Femur (tissue), 1 donor: ENCODE data around the gene SYNPO2.
"Not testable (repeated sequence)": the region's sequence is repeated elsewhere in the genome, so short reads cannot be mapped to it uniquely, and the experiment has no call there.

Experiments
- DNase-seq: peaks from one replicate; pipeline ENCODE4 v3.0.0-alpha.2; 2017

Gene SYNPO2

DNA sequence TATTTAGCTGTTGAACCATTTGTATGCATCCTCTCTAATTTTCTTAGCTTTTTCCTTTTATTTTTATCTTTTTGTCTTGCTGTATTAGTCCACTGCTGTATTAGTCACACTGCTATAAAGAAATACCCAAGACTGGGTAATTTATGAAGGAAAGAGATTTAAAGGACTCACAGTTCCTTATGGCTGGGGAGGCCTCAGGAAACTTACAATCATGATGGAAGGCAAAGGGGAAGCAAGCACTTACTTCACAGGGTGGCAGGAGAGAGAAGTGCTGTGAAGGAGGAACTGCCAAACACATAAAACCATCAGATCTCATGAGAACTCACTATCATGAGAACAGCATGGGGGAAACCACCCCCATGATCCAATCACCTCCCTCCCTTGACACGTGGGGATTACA, 114.3 kb downstream of the SYNPO2 start:
- not testable (repeated sequence) for DNase-seq

DNA sequence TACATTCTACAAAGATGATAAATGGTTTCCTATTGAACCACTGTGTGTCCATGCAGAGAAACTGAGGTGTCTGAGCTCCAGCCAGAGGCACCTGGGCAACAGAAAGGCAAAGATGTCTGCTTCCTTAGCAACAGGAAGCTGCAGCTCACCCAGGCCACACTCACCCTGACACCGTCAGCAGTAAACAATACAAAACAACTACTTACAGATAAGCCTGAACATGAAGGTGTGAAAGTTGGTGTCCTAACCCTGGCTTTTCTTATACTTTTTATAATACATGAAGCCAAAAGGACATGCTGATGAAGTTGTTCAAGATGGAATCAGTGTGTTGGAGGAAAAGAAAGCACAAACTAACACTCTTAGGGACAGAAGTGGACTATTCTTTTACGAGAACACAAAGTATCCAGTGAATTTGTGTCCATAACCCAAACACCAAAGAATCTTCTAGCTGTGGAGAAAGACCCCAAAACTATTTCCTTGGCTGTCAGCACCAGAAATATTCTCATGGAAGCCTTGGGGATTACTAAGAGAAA, 117.3 kb downstream of the SYNPO2 start:
- DNase-seq, result no peak

DNA sequence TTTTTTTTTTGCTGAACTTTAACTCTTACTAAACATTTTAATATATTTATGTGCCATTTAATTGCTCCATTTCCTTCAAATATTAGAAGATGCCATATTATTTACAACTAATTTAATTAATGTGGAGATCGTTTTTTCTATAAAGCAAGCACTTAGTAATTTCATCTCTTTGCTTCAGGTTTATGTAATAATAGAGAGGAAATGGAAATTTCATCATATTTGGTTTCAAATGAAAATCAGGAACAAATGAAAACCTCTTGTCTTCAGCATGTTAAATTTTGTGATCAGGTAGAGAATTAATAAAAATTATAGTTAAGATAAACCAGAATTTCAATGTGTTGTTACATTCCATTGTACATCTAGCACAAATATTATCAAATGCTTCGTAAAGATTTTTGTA, 120.1 kb downstream of the SYNPO2 start:
- no peak for DNase-seq

DNA sequence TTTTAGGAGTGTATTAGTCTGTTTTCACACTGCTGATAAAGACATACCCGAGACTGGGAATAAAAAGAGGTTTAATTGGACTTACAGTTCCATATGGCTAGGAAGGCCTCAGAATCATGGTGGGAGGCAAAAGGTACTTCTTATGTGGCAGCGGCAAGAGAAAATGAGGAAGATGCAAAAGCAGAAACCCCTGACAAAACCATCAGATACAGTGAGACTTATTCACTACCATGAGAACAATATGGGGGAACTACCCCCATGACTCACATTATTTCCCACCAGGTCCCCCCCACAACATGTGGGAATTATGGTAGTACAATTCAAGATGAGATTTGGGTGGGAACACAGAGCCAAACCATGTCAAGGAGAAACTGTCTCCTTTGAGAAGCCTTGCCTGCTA, 121.6 kb downstream of the SYNPO2 start:
- not testable (repeated sequence) for DNase-seq

DNA sequence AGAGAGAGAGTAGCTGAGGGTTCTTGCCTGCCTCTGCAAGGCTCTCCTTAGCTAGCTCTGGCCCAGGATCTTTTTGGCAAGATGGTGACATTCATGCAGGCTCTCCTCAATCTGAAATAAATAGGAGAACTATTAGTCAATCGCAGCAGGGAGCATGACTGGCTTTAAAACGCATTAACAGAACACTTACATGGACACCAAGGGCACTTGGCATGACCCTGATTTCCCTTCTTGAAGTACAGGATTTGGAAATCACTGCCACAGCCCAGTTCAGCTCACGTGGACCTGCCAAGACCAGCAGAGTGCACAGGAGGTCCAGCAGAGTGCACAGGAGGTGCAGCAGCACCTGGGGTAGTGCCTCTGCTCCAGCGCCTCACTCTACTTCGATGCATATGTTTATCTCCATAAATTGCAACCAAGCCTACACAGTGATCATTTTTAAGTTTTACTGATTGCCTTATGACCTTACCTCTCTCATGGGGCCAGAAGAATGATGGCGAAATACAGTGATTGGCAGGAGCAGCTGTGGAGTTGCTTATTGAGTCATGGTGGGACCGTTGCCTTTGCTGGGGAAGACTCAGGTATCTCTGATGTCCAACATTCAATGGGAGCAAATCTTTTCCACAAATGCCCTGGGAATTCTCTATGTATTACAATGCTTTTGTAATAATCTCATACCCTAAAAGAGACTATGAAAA, 122.4 kb downstream of the SYNPO2 start:
- DNase-seq, result no peak

DNA sequence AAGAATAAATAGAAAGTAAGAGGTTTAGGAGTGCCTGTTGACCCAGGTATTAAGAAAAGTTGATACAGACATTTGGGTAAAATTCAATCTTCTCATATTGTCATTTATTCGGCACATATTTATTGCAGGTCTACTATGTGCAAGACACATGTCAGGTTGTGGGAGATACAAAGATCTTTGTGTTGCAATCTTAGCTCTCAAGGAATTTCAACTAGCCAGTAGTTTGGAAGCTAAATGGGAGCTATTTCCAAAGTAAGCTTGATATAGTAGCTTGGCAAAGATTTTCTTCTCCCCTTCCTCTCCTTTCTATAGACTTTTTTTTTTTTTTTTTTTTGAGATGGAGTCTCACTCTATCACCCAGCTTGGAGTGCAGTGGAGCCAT, 122.9 kb downstream of the SYNPO2 start:
- no peak for DNase-seq

DNA sequence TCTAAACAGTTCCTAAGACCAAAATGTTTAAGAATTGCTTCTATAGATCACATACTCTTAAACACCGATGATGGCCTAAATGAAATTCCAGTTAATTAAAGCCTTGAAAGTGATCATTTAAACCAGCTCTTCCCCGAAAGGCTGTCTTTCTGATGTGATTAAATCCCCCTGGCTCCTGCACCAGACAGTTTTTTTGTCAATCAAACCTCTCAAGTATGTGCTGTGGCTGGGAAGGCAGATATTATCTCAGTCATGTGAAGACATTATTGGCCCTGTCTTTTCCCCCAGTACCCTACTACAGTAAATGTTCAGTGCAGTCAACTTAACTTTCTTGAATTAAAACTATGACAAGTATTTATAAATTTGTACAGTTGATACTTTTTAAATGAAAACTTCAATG, 126.0 kb downstream of the SYNPO2 start:
- DNase-seq, result no peak

DNA sequence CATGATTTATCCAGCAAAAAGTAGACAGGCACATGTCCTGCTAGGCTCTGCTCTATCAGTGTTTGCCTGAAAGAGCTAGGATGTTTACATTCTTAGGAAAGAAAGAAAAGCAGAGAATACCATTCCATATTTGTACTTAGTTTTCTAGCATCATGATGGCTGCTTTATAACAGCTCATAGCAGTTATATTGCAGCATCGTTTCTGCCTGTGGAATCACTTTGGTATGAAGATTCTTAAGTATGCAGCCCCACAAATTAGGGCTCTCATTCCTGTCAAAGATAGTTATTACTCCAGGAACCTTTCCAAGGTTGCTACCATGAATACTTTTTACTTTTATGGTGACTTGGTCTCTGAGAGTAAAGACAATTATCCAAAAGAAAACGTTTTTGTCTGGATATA, 128.0 kb downstream of the SYNPO2 start:
- no peak for DNase-seq

DNA sequence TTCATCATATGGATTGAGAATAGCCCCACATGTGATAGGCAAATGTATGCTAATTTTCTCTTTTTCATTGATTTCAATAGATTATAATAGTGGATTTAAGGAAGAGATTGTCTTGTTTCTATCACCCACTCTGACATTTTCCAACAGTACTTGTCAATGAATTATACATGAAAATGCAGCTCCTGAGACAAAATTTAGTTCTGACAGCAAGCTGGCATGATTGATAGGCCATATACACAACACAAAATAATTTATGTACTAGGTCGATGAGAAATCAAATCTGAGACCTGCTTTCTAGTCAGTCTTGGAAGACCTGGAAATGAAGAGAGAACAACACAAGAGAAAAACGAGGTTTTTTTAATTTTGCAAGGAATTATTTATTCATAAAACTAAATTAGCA, 129.0 kb downstream of the SYNPO2 start:
- no peak for DNase-seq

DNA sequence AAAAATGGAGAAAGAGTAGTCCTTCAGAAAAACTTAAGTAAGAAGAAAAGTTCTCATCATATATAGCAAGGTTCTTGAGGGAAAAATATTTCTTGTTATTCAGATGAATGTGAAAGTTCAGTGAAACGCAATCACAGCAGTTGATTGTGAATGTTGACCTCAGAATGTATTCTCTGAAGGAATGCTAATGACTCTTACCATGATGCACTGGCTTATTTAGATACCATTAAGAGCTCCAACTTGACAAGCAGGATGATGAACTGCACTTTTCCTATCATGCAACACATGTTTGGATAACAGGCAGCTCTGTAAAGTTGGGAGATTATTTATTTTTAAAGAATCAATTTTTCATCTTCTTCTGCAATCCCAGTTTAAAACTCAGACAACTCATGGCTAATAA, 131.5 kb downstream of the SYNPO2 start:
- no peak for DNase-seq

DNA sequence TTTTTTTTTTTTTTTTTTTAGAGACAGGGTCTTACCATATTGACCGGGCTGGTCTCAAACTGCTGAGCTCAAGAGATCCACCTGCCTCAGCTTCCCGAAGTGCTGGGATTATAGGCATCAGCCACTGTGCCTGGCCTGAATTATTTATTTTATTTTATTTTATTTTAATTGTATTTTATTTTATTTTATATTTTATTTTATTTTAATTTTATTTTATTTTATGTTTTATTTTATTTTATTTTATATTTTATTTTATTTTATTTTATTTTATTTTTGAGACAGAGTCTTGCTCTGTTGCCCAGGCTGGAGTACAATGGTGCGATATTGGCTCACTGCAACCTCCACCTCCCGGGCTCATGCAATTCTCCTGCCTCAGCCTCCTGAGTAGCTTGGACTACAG, 133.9 kb downstream of the SYNPO2 start:
- DNase-seq, result not testable (repeated sequence)

DNA sequence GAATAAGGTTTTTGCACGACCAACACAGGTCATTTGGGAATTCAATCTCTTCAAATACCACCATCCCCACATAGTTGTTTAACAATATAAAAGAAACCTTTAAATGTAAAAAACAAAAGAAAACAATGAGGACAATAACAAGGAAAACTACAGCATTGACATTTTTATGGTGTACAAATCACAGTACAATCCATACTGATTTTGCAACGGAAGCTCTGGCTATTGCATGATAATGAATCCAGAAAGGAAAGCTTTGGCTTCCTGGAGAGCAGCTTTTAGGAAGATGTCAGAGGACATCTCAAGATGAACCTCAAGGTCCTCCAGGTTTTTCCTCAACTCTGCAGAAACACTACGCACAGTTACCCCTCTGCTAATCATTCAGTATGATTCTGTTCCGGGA, 135.4 kb downstream of the SYNPO2 start:
- no peak for DNase-seq

DNA sequence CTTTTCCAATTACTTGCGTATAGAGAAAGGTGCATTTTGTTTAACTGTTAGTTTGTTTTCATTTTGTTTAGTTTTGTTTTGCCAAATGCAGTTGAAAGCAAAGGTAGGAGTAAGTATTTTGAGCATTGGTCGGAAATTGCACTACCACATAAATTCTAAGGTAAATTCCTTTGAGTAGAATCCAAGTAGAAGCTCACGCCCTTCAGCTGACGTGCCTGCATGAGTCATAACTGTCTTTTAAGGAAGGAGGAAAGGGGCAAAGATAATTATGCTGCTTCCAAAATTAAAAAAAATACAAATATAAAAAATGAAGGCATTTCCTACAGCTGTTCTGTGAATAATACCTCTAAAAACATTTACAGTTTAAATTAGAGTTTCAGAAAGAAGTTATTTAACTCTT, 136.8 kb downstream of the SYNPO2 start:
- no peak for DNase-seq

DNA sequence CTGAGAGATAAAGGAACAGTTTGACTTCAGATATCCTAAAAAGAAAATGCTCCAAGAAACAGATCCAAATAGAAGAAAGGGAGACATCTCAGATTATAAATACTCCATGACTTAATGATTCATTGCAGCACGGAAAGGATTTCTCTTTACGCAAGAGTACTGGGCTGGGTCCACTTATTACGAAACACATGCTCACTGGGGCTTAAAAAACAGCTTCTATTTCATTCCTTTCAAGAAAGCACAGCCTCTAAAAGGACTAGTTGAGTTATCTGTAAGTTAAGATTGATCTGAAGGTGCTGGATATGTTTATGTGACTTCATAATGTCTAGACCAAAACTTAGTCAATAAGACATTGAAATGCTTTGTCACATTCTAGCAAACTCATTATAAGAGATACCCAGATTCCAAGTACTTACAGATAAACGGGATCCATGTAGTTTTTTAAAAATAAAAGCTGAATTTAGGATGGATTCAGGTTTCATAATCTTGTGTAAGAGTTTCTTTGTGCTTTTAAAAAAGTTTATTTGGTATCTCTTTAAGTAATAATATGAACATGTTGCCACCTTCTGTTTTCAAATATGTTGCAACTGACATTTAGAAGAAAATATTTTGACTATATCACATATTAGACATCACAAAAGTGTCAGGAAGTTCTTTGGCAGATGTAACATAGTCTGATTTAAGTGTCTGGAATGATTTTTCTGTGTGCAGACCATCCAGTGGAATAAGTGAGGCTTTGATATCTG, 137.4 kb downstream of the SYNPO2 start:
- peak; percentile 18 for DNase-seq

DNA sequence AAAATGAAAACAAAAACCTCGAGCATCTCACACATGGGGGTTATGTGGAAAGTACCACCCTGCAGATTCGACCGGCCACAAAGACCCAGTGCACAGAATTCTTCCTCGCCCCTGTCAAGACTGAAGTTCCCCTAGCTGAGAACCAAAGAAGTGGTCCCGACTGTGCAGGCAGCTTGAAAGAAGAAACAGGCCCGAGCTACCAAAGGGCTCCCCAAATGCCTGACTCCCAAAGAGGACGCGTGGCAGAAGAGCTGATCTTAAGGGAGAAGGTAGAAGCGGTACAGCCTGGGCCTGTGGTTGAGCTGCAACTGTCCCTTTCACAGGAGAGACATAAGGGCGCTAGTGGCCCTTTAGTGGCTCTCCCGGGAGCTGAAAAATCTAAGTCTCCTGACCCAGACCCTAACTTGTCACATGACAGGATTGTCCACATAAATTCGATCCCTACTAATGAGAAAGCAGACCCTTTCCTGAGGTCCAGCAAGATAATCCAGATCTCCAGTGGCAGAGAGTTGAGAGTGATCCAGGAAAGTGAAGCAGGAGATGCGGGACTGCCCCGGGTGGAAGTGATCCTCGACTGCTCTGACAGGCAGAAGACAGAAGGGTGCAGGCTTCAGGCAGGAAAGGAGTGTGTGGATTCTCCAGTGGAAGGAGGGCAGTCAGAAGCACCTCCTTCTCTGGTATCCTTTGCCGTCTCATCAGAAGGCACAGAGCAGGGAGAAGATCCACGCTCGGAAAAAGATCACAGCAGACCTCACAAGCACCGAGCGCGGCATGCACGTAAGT, 138.2 kb downstream of the SYNPO2 start:
- peak; percentile 25 for DNase-seq

DNA sequence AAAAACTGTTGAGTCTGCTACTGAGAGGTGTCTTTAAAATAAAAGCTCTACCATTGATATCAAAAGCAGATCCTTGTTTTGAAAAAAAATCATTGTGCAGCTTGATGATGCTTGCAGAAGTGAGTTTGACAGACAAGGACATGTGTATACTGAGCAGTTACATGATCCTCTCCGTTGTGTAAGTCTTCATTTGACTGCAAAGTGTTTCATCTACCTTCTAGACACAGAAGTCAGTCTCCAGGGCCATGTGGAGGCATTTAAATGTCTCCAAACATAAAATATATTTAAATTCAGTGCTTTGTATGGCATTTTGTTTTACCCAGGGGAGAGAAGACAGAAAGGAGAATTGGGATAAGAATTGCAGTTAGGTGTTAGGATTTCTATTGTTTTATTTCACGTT, 139.2 kb downstream of the SYNPO2 start:
- no peak for DNase-seq

DNA sequence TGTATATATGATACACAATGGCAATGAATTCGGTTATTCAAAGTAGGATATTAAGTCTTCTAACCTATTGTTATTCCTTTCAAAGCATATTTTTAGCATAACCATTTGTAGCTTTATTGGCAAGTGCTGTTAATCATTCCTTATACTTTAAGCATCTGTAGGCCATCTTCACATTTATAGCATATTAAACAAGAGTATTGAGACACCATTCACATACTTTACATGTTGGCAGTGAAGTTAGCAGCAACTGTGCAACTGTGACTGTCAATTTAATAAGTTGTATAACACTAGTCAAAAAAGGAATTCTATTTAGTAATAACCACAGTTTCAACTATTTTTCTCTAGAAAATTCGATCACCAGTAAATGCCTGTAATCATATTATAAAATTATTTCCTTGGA, 139.6 kb downstream of the SYNPO2 start:
- no peak for DNase-seq

DNA sequence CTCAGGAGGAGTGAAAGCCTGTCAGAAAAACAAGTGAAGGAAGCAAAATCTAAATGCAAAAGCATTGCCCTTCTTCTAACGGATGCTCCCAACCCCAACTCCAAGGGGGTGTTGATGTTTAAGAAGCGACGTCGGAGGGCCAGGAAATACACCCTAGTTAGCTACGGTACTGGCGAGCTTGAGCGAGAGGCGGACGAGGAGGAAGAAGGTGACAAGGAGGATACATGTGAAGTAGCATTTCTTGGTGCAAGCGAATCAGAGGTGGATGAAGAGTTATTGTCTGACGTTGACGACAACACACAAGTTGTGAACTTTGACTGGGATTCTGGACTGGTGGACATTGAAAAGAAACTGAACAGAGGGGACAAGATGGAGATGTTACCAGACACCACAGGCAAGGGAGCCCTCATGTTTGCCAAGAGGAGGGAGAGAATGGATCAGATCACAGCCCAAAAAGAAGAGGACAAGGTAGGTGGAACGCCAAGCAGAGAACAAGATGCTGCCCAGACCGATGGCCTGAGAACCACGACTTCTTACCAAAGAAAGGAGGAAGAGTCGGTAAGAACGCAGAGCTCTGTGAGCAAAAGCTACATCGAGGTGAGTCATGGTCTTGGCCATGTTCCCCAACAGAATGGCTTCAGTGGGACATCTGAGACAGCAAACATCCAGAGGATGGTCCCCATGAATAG, 141.3 kb downstream of the SYNPO2 start:
- no peak for DNase-seq

DNA sequence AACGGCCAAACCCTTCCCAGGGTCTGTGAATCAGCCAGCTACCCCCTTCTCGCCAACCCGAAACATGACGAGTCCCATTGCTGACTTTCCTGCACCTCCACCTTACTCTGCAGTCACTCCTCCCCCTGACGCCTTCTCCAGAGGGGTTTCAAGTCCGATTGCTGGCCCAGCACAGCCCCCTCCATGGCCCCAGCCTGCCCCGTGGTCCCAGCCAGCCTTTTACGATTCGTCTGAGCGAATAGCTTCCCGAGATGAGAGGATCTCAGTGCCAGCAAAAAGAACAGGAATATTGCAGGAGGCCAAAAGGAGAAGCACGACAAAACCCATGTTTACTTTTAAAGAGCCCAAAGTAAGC, 141.9 kb downstream of the SYNPO2 start:
- DNase-seq, result no peak

DNA sequence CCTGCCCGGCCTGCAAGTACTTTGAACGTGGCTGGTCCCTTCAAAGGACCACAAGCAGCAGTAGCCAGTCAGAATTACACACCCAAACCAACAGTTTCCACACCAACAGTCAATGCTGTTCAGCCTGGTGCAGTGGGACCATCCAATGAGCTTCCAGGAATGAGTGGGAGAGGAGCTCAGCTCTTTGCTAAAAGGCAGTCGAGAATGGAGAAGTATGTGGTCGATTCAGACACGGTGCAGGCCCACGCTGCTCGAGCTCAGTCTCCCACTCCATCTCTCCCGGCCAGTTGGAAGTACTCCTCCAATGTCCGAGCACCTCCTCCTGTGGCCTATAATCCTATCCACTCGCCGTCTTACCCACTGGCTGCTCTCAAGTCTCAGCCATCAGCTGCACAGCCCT, 142.6 kb downstream of the SYNPO2 start:
- no peak for DNase-seq

DNA sequence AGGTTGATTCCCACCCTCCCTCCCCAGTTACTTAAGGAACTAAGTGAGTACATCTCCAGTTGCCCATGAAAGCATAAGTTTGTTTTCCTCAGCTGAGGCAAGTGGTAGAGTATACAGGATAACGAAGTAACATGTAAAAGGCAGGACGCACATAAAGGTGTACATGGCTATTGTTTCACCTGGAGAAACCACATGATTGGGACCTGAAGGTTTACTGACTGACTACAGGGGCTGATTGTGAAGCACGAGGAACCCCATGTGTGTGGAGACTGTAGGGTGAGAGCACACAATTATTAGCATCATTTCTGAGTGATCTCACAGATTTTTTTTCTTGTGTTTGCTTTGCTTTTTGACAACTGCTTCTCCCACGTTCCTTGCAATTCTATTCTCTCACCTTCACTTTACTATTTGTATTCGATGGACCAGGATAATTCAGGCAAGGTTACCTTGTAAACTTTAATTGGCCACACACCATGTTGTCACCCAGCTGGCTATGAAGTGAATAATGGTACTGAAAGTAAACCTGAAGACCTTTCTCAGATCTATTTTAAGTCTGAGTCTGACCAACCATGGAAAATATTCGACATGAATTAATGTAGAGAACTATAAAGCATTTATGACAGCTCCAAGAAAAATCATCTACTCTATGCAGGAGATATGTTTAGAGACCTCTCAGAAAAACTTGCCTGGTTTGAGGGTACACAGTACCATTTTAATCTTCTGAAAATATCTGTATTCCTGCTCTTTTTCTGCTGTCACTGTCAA, 144.4 kb downstream of the SYNPO2 start:
- DNase-seq, result no peak

DNA sequence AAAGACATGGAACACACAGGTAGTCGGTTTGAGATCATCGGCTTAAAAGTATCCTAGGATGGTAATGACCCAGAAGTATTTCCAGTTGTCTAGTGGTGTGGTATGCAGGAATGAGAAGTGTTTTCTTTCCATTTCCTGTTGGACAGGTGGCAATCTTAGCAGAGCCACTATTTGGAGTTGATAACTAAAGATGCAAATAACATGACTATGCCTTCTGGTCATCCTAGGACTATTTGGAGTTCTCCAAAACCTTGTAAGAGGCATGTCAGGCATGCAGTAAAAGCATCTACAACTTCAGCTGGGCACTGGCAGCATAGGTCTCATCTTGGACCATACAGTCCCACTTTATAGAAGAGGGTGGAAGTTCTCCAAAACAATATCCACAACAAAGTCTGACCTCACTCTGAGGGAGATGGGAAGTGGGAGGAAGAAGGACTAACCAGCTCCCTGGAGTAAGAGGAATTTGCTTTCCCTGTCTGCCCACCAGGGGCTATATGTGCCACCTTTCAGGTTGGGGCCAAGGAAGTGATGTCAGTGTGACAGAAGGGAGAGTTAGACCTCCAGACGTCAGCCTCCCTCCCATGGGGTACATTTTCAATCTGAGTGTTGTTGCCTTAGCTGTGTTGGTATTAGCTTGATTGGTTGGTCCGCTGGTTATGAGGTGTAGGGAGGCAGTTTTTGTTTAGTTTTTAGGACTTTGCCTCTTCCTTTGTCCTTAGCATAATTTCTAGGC, 145.8 kb downstream of the SYNPO2 start:
- no peak for DNase-seq
